ENCODE measurements around the gene B3GNT7.
"Not testable (repeated sequence)": the region's sequence is repeated elsewhere in the genome, so short reads cannot be mapped to it uniquely, and the experiment has no call there.

B3GNT7 gene

DNA sequence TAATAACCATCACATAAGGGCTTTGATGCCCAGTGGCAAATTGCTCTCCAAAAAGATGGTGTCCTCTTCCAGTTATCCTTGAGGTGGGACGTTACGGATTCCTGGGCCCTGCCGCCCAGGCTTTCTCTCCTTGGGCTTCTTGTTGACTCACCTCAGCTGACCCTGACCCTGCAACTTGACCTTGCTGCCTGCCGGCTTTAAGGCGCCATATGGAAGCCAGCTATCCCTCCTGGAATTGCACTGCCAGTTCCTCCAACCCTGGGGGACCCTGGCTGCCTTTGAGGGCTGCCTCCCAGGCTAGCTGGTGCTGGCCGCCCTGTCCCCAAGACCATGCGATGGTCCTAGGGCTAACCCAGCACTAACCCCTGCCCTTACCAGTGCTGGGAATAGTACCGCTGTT is 28.3 kb upstream of the B3GNT7 start:
- no peak for DNase-seq

DNA sequence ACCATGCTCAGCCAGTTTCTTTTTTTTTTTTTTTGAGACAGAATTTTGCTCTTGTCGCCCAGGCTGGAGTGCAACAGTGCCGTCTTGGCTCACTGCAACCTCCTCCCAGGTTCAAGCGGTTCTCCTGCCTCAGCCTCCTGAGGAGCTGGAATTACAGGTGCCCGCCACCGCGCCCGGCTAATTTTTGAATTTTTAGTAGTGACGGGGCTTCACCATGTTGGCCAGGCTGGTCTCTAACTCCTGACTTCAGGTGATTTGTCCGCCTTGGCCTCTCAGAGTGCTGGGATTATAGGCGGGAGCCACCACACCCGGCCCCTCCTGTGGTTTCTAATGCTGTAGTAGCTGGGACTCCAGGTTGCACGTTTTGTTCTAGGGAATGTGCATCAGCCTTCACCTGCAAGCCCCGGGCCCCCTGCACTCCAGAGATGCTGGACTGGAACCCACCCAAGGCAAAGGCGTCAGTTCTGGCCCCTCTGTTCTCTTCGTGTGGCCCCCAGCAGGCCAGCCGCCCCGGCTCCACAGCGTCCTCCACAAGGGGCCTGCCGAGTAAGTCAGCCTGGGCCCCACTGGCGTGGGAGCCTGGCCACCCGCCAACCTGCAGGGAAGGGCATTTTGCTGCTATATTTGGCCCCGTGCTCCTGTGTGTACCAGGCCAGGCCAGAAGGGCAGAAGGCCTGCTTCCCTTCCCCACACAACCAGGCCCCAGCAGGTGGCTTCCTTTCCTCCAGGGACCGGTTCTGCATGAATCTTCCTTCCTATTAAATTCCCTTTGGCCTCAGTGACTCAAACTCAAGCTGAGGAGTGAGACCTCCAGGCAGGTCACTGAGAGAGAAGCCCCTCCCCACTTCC is 25.7 kb upstream of the B3GNT7 start:
- no peak for DNase-seq

DNA sequence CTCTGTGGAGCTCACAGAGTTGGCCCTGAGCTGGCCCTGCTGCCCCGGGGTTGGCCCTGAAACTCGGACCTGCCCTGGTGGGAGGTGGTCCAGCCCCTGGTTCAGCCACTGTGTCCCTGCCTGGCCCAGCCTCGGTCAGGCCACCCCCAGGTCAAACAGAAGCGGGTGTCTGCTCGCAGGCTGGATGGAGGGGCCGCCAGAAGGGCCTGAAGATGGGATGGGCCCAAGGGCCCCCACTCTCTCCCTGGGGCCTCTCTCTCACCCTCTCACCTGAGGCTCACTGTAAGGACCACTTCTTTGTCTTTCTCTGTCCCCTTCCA is 25.1 kb upstream of the B3GNT7 start:
- no peak for DNase-seq

DNA sequence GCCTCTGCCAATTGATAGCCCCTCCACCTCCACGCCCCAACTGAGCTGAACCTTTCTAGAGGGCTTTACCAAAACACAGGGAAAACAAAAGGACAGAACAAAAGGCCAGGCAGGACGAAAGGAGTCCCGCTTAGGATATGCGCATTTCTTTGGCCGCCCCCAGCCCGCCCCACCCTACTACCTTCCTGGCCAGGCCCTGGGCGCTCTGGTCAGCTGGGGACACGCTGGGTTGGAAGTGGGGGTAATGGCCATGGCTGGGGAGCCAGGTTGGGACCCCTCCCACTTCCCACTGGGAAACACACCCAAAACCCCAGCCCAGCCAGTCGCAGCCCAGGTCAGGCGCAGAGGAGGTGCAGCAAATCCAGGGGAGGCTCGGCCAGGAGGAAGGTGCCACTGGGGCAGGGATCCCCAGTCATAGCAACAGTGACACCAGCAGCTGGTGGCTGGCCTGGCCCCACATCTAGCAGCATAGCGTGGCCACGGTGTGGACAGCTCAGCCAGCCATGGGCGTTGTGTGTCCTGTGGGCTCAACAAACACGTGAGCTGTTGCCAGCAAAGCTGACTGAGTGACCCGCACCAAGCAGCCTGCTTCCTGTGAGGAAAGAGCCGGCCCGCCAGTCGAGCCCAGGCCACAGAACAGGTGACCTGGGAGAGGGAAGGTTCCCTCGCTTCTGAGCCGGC is 24.6 kb upstream of the B3GNT7 start:
- no peak for DNase-seq

DNA sequence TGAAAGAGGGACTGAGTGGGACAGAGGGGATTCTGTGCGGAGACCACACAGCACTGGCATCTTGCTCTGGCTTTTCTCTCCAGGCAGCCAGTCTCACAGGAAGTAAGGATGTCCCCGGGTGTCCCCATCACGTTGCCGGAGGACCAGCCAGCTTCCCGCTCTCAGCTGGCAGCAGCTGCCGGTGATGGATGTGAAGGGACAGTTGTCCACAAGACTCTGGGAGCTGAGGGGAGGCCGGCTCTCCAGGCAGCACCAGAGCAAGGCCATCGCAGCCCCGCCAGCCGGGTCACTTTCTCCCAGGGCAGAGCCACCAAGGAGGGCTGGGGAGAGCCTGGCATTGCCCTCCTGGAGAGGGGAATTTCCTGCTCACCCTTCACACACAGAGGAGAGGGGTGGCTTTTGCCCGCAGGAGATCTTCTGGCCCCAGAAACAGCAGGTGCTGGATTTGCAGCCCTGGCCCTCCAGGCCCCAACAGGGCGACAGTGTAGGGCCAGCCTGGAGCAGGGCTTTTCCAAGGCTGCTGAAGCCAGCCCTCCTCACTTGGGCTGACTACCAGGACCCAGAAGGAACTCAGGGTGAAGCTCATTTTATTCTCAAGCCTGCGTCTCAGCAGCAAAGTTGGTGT is 24.0 kb upstream of the B3GNT7 start:
- no peak for DNase-seq

DNA sequence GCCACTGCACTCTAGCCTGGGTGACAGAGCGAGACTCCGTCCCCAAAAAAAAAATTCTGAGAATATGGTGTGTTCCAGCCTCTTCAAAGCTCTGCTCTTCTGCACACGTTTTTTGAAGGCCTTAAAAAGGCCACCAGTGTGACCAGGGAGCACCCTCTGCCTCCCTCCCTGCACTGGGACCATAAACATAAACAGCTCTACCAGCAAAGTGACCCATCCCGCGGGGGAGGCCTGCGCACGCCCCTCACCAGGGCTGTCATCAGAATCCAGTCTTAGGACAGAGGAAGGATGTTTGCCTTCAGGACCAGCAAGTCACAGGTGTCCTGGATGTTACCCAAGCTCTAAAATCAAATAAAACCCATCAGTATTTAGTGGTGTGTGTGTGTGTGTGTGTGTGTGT is 23.2 kb upstream of the B3GNT7 start:
- no peak for DNase-seq

DNA sequence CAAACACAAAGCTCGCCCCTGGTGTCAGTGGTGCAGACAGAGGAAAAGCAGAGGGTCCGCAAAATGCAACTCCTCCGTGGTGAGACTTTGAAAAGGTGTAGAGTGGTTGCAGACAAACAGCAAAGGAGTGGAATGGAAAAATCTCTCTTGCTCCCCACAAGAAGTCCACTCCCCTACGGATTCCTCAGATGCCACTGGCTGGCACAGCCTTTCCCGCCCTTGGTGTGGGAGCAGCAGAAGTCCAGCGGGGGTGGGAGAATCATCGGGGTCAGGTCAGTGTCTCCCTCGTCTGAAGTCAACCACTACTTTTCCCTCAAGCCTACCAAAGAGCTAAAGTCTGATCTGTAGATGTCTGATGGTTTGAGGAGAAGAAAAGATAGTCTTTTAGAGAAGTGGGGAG is 22.3 kb upstream of the B3GNT7 start:
- no peak for DNase-seq

DNA sequence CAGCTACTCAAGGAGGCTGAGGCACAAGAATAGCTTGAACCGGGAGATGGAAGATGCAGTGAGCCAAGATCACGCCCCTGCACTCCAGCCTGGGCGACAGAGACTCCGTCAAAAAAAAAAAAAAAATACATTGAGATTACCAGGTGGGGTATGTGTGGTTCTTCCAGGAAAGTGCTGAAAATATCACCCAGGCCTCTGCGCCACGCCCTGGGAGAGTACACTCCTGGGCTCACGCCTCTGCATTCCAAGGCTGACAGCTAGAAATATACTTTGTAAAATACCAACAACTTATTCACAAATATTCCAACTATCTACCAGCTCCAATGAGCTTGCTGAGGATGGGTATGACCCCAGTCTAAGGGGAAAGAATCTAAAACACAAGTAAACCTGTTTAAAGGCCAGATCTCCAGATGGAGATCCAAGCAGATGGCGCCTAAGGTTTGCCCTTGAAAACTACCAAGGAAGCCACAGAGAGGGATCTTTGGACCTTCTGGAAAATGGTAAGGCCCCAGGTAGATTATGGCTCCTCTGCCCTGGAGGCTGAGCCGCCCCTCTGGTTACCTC is 21.6 kb upstream of the B3GNT7 start:
- no peak for DNase-seq

DNA sequence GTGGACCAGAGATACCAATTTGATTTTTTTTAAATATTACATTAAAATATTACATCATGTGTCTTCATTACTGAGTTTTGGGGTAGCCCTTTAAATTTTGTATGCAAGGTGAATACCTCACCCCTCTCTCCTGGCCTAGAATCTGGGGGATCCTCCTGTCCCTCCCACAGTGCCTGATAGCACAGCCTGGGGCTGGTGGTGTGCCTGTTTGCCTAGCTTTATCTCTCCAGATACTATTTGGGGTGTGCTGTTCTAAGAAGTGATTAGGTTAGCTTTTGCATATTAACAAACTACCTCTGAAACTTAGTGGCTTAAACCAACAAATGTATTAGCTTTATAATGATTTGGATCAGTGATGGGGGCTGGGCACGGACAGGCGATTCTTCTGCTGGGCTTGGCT is 20.7 kb upstream of the B3GNT7 start:
- DNase-seq, result no peak

DNA sequence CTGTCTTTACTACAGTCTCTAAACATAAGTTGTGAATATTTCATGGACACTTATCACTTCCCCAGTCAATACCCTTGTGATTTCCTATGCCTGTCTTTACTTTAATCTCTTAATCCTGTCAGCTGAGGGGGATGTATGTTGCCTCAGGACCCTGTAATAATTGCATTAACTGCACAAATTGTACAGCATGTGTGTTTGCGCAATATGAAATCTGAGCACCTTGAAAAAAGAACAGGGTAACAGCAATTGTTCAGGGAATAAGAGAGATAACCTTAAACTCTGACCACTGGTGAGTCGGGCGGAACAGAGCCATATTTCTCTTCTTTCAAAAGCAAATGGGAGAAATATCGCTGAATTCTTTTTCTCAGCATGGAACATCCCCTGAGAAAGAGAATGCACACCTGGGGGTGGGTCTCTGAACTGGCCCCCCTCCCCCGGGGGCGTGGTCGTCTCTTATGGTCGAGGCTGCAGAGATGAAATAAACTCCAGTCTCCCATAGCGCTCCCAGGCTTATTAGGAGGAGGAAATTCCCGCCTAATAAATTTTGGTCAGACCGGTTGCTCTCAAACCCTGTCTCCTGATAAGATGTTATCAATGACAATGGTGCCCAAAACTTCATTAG is 19.4 kb upstream of the B3GNT7 start:
- DNase-seq, result not testable (repeated sequence)

DNA sequence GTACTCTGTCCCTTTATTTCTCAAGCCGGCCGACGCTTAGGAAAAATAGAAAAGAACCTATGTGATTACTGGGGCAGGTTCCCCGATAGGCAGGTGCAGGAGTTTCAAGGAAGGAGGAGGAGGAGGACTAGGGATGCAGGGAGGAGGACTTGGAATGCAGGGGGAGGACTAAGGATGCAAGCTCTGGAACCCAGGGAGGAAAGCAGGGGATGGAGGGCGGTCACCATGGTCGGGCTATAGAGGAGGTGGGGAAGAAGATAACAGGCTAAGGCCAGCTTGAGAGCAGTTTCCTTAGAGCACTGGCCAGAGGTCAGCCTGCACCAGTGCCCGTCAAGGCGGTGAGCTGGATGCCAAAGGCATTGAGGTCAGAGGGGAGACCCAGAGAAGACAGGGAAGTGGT is 18.7 kb upstream of the B3GNT7 start:
- DNase-seq, result no peak

DNA sequence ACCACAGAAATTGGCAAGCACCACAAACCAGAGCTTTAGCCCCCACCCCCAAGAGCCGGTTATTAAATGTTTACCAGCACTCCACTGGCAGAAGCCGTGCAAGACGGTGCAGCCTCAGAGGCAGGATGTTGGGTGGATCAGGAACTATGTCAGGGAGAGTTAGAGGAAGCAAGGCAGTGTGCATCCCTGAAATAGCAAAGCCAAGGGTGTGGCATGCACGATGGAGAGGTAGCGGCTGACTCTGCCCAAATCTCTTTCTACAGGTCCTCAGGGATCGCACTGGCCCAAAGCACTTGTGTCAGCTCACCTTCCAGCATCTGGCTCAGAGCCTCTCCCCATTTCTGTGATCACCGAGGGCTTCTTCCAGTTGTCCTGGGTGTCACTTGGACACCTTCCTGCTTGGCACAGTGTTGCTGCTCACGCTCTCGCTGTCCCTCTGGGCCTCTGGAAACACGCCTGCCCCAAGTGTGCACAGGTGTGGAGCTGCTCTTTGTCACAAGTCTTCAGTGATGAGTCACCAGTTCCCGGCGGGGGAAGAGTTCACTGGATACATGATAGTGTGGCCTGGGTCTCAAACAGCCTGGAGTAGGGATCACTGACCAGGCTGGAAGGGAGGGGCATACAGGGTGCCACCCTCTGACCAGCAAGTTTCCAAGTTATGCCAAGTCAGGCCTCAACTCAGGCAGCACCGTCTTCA is 17.3 kb upstream of the B3GNT7 start:
- DNase-seq, result no peak

DNA sequence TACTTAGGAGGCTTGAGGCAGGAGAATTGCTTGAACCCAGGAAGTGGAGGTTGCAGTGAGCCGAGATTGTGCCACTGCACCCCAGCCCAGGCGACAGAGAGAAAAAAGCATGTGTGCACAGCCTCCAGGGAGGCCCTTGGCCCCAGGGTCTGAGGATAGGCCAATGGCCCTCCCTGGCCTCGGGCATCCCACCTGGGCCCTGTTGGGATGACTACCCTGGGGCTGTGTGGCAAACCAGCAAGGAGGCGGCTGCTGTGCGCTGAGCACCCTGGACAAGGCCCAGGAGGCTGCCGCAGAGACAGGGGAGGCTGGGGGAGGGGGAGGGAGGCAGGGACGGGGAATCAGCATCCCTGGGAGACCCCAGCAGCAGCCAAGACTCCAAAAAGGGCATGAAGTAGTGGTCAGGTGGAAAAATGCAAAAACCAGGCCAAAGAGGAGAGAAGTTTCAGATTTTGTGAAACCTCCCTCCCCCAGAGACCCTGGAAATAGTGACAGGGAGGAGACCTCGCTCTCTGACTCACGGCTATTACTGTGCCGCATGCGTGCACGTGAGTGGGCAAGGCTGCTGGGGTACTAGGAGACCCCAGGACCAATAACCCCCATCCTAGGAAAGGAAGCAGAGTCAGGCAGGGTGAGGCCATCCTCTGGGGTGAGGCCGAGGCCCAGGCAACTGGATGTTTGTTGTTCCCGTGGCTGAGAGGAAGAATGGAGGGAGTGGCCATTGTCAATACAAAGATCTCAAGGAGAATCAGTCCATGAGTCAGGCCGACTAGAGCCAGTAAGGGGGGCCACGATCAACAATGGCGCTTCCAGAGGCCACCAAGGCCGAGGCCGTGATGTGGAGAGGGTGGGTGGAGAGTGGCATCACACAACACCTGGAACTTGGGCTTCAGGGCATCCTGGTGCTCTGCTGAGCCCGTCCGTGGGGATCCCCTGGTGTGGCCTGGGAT is 16.0 kb upstream of the B3GNT7 start:
- DNase-seq, result no peak

DNA sequence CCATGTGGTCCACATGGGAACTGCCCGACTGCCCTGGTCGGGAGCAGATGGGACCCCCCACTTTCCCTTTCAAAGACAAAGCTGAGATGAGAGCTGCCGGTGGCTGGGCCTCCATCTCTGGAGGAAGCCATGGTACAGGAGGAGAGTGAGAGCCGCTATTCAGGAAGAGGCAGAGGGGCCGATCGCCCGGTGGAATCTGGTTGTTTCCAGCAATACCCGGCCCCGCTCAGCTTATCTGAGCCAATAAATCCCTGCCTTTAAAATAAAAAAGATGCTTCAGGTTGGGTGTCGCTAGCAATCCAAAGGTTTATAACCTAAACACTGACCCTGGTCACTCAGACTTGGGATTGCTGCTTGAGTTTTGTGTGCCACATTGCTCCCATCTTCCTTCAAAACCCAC is 15.2 kb upstream of the B3GNT7 start:
- DNase-seq, result no peak

DNA sequence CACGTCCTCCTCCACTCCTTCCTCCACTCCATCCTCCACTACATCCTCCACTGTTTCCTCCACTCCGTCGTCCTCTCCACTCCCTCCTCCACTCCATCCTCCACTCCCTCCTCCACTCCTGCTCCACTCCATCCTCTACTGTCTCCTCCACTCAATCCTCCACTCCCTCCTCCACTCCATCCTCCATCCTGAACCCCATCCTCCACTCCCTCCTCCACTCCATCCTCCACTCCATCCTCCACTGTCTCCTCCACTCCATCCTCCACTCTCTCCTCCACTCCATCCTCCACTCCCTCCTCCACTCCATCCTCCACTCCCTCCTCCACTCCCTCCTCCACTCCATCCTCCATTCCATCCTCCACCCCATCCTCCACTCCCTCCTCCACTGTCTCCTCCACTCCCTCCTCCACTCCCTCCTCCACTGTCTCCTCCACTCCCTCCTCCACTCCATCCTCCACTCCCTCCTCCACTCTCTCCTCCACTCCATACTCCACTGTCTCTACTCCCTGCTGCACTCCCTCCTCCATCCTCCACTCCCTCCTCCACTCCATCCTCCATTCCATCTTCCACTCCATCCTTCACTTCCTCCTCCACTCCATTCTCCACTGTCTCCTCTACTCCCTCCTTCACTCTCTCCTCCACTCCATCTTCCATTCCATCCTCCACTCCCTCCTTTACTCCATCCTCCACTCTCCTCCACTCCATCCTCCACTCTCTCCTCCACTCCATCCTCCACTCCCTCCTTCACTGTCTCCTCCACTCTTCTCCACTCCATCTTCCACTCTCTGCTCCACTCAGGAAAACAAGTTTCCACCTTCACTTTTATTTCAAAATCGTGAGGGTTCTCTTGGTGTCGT is 14.3 kb upstream of the B3GNT7 start:
- DNase-seq, result no peak

DNA sequence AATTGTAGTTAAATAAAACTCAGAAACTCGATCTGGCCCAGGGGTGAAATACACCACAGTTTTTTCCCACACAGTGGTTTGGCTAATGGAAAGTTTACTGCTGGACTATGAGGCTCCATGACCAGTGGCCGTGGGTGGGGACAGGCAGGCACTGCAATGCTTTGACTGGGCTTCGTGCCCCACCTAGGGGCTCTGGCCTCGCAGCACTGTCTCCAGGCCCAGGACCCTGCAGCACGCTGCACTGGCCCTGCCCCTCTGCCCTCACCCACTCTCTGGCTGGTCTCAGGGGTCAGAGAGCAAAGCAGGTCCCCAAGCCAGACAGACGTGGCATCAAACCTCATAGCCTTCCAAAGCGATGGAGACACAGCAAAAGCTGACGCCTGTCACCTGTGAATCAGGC is 13.4 kb upstream of the B3GNT7 start:
- no peak for DNase-seq

DNA sequence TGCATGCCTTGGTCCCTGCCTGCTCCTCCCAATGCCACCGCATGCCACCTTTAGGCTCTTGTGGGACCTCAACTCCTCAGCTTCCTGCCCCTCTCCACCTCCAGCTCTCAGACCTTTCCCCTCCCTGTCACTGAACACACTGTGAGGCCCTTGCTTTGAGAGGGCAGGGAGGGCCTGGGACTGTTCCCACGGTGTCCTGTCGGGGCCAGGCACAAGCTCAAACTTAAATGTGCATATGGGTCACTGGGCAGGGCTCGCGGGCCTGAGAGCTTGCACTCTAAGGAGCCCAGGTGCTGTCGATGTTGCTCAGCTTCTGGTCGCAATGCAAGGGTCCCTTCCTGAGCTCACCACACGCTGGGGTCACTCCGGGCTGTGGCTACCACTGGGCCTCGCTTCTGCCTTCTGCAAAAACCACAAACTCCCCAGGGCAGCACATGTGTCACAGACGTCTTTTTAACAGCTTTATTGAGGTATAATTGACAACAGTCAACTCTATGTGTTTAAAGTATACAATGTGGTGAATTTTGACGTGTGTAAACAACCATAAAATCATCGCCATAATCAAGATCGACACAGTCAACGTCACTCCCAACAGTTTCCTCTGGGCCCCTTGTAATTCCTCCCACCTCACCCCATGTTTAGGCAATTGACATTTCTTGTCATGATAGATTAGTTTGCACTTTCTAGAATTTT is 11.9 kb upstream of the B3GNT7 start:
- DNase-seq, result no peak

DNA sequence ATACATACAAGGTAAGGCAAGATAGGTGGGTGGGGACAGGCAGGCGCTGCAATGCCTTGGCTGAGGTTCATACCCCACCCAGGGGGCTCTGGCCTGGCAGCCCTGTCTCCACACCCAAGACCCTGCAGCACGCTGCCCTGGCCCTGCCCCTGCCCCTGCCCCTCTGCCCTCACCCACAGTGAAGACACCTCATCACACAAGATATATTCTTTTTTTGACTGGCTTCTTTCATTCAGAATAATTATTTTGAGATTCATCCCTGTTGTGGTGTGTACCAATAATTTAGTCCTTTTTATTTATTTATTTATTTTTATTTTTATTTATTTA is 11.4 kb upstream of the B3GNT7 start:
- DNase-seq, result no peak

DNA sequence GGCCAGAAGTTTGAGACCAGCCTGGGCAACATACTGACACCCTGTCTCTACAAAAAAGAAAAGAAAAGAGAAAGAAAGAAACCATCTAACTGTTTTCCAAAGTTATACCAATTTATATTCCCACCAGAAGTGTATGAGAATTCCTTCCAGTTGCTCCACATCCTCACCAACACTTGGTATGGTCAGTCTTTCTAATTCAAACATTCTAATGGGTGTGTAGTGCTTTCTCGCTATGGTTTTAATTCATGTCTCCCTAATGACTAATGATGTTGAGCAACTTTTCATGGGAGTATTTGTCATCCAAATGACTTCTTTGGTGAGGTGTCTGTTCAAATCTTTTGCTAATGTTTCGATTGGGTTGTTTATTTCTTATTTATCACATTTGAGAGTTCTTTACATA is 10.5 kb upstream of the B3GNT7 start:
- DNase-seq, result no peak

DNA sequence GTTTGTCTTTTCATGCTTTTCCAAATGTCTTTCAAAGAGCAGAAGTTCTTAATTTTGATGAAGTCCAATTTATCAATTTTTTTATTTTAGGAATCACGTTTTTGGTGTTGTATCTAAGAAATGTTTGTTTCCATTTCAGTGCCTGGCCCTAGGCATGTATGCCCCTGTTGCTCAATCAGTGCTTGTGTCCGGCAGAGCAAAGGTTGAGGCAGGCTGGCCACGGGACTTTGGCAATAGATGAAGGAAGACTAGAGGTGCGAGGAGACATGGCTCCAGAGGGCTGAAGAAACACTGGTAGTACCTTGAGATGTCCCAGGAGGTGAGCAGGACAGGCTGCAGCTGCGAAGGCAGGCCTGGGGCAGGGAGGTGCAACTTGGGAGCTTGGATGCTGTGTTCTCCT is 10.1 kb upstream of the B3GNT7 start:
- no peak for DNase-seq

Data from CD4-positive, alpha-beta T cell treated with Interleukin-10 for 1 hour (primary cell).